Esophagus muscularis mucosa (tissue), 4 donors: ENCODE measurements around the gene TNPO3. TPM values are rescaled to one million over a fixed set of nuclear protein-coding genes. Genes with fewer than 3 reads are reported as not detected.

ENCODE experiments used
- DNase-seq: peaks from one replicate; pipeline ENCODE4 v3.0.0-alpha.2; 2017; ENCODE audit errors: extremely low spot score
- H3K27ac ChIP-seq, 4 donors: fragments of 200-600 bp; sonication (generic); replicated peaks in 1 of 4; 1 replicate in 3 of 4; 2 replicates in 1 of 4; pipeline ENCODE4 v1.5.1; 2016 to 2019; ENCODE audit warnings: mild to moderate bottlenecking in 1 of 4
- H3K27me3 ChIP-seq, 4 donors: fragments of 200-600 bp; sonication (generic); one replicate each; pipeline versions ENCODE4 v1.5.1 to v1.6.0; 2016 to 2019
- H3K36me3 ChIP-seq, 4 donors: fragments of 200-600 bp; sonication (generic); one replicate each; pipeline ENCODE4 v1.5.1; 2016 to 2019
- H3K4me1 ChIP-seq, 4 donors: fragments of 200-600 bp; sonication (generic); one replicate each; pipeline ENCODE4 v1.5.1; 2016 to 2019
- H3K4me3 ChIP-seq, 4 donors: fragments of 200-600 bp; sonication (generic); 1 replicate in 2 of 4; 2 replicates in 2 of 4; pipeline ENCODE4 v1.5.1; 2016 to 2019; ENCODE audit warnings: mild to moderate bottlenecking in 4 of 4, moderate library complexity in 1 of 4
- H3K9me3 ChIP-seq, 4 donors: fragments of 200-600 bp; sonication (generic); 1 replicate in 3 of 4; 2 replicates in 1 of 4; pipeline ENCODE4 v1.5.1; 2016 to 2019
- CTCF ChIP-seq, 3 experiments: fragments of 200-600 bp in 2 of 3; fragments of 450-650 bp in 1 of 3; sonication (generic) in 2 of 3; IDR thresholded peaks; one replicate each; pipeline ENCODE4 v1.5.1; 2017 to 2019; ENCODE audit warnings: antibody characterized with exemption in 3 of 3, mild to moderate bottlenecking in 2 of 3, moderate library complexity in 1 of 3
- EP300 ChIP-seq: sonication (generic); formaldehyde crosslinking; IDR thresholded peaks from one replicate; pipeline ENCODE4 v1.6.1; 2017; ENCODE audit warnings: antibody characterized with exemption
- POLR2A ChIP-seq: fragments of 450-650 bp; IDR thresholded peaks from one replicate; pipeline ENCODE4 v1.6.1; 2017; ENCODE audit warnings: antibody characterized with exemption, moderate library complexity, mild to moderate bottlenecking, low read depth
- POLR2AphosphoS5 ChIP-seq, 2 donors: sonication (generic); formaldehyde crosslinking; IDR thresholded peaks; one replicate each; pipeline ENCODE4 v1.6.1; 2017; ENCODE audit warnings: antibody characterized with exemption in 2 of 2
- WGBS: methylation state at CpG from one replicate; pipeline ENCODE4 v1.1.5; 2018; 5-methylcytosine and 5-hydroxymethylcytosine counted together
- intact Hi-C: fragments of 100-400 bp; cut with DNase I; formaldehyde crosslinking; loops from one replicate; pipeline ENCODE4 v1.15.1; 2023
- total RNA-seq, 4 donors: library from RNA; depleted of rRNA; stranded (reverse); fragments of >200 nt; gene quantifications; one replicate each; pipeline versions ENCODE4 v1.1.0 to v1.2.1, GENCODE V29; 2016

Gene TNPO3
- total RNA-seq, 4 donors from 2014 or later, result 35.7 to 46.2 (median 38.1) TPM

GRCh38 chr7:129098409-129099084 lies 43.6 kb upstream of the TNPO3 start:
- intact Hi-C loops, result no loop called here

DNA sequence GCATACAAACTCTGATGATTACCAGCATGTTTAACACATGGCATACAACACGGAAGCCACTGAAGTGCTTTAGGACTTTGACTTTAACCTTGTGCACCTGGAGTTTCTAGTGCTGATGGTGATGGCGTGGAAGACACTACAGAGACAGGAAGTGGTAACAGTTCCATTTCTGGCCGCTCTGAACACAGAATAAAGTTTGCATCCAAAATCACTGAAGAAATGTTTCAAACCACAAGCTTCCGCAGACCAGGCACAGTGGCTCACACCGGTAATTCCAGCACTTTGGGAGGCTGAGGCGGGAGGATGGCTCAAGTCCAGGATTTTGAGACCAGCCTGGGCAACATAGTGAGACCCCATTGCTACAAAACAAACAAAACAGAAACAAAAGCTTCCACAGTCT lies 40.3 kb upstream of the TNPO3 start:
- WGBS, result 66% methylated on average over 6 of the region's 6 CpGs

More at GRCh38 chr7:129098409-129099084, 43.6 kb upstream of the TNPO3 start:
- no peak for TF ChIP-seq CTCF (IDR thresholded peaks at IDR 0.05)
- no peak for TF ChIP-seq POLR2A
- TF ChIP-seq POLR2AphosphoS5 (IDR thresholded peaks at IDR 0.05), result no peak
- TF ChIP-seq EP300, result no peak
- 79% methylated on average over 6 of the region's 8 CpGs for WGBS
- no peaks in the 10 kb centered on the region for H3K27me3 ChIP-seq
- H3K36me3 ChIP-seq, result no peaks in the 10 kb centered on the region
- H3K27ac ChIP-seq, result no peak overlapping the region
- DNase-seq, result no peak
- no peaks in the 10 kb centered on the region for H3K4me1 ChIP-seq
- H3K4me3 ChIP-seq, result no peak overlapping the region
- no peaks in the 10 kb centered on the region for H3K9me3 ChIP-seq

GRCh38 chr7:129094501-129094900 lies 39.6 kb upstream of the TNPO3 start:
- Histone ChIP-seq H3K4me3 (no peak overlapping the region), H3K36me3 (no peaks in the 10 kb centered on the region), H3K27me3 (no peaks in the 10 kb centered on the region), H3K9me3 (no peaks in the 10 kb centered on the region), H3K27ac (no peak overlapping the region), H3K4me1 (peaks cover 0 to 6% (median 3%) of the 10 kb centered on the region in 4 donors)
- 95% methylated on average over 5 of the region's 5 CpGs for WGBS
- intact Hi-C loops, result loop anchor here (5.0 kb wide), 1 partner anchor 187 kb away; no protein-coding TSS in a partner anchor
- no peak for DNase-seq
- no peak for TF ChIP-seq CTCF (IDR thresholded peaks at IDR 0.05)
- no peak for TF ChIP-seq POLR2A
- TF ChIP-seq EP300, result no peak

More for the DNA sequence above, 40.3 kb upstream of the TNPO3 start:
- no peak for DNase-seq
- H3K27me3 ChIP-seq, result no peaks in the 10 kb centered on the region
- H3K4me3 ChIP-seq, result no peak overlapping the region
- intact Hi-C loops, result no loop called here
- H3K27ac ChIP-seq, result no peak overlapping the region
- H3K36me3 ChIP-seq, result no peaks in the 10 kb centered on the region
- TF ChIP-seq CTCF (IDR thresholded peaks at IDR 0.05), result no peak
- TF ChIP-seq POLR2AphosphoS5 (IDR thresholded peaks at IDR 0.05), result no peak
- H3K4me1 ChIP-seq, result peaks cover 0 to 6% (median 3%) of the 10 kb centered on the region in 4 donors
- H3K9me3 ChIP-seq, result no peaks in the 10 kb centered on the region

GRCh38 chr7:129093867-129094456 lies 39.1 kb upstream of the TNPO3 start:
- Histone ChIP-seq H3K27ac (no peak overlapping the region), H3K4me1 (peaks cover 0 to 6% (median 3%) of the 10 kb centered on the region in 4 donors), H3K4me3 (no peak overlapping the region), H3K36me3 (no peaks in the 10 kb centered on the region), H3K9me3 (no peaks in the 10 kb centered on the region), H3K27me3 (no peaks in the 10 kb centered on the region)
- intact Hi-C loops, result loop anchor here (5.0 kb wide), 1 partner anchor 187 kb away; no protein-coding TSS in a partner anchor
- no peak for DNase-seq
- 58% methylated on average over 1 of the region's 1 CpG for WGBS
- TF ChIP-seq CTCF (IDR thresholded peaks at IDR 0.05) (no peak), POLR2AphosphoS5 (IDR thresholded peaks at IDR 0.05) (no peak)
